ENCODE results near the gene RPIA. TPM values are rescaled to one million over a fixed set of nuclear protein-coding genes. Genes with fewer than 3 reads are reported as not detected.

The RPIA gene
- polyA plus RNA-seq, 2 of the 4 experiments (the other 2 are of a cell fraction) = 23.3 to 27.0 TPM

DNA sequence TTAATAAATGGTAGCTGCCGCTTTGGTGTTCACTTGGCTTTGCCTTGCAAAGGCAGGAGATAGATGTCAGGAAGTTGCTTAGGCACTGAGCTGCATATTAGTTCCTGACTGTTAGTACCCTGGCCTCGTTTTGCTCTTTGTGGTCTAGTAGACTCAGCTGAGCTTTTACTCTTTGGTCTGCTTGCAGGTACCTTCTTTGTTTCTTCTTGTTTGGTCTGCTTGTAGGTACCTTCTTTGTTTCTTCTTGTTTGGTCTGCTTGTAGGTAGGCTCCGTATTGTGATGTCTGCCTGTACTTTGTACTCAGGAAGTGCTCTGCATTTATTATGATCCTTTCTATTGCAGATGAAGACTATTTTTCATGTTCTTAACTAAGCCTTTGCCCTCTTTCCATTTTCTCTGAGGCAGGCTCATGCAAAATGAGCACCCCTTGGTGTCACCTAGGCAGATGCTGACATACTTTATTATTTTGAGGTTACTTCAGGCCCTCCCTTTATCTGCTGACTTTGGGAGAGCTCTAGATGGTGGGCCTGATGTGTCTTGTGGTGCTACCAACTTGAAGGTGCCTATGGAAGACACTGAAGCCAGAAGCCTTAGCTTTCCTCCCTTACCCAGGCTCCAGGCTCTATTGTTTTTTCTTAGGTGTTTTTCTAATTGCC, 6.0 kb downstream of the RPIA start:
- H3K27ac ChIP-seq = no peak overlapping the region
- DNase-seq (ENCODE audit: low read depth in 1 of 2, low spot score in 1 of 2) = no peak
- no peak overlapping the region for H3K4me2 ChIP-seq
- no peak overlapping the region for H3K4me3 ChIP-seq
- ChIA-PET CTCF (interaction anchor here (1.1 to 2.3 kb wide), 2 partner anchors 25 to 41 kb away, joined by 3 to 8 read pairs; no protein-coding TSS in a partner anchor), POLR2A (no interaction called here)
- peaks cover 4% of the 10 kb centered on the region; the same call in 2 of the 3 replicates for H3K4me1 ChIP-seq
- no peak for ATAC-seq
- no peaks in the 10 kb centered on the region for H3K9me3 ChIP-seq
- TF ChIP-seq, protein P1, sequence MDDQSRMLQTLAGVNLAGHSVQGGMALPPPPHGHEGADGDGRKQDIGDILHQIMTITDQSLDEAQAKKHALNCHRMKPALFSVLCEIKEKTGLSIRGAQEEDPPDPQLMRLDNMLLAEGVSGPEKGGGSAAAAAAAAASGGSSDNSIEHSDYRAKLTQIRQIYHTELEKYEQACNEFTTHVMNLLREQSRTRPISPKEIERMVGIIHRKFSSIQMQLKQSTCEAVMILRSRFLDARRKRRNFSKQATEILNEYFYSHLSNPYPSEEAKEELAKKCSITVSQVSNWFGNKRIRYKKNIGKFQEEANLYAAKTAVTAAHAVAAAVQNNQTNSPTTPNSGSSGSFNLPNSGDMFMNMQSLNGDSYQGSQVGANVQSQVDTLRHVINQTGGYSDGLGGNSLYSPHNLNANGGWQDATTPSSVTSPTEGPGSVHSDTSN (IDR thresholded peaks at IDR 0.05) = no peak
- TF ChIP-seq KDM1A (IDR thresholded peaks at IDR 0.05; ENCODE audit: low read depth) (no peak), ZC3H11A (IDR thresholded peaks at IDR 0.05) (no peak), EP300 (IDR thresholded peaks at IDR 0.05) (no peak), MAZ (IDR thresholded peaks at IDR 0.05; ENCODE audit: borderline replicate concordance, low read depth, low read length) (no peak), FOSB (CRISPR knock-in tag; IDR thresholded peaks at IDR 0.05) (no peak), JUN (IDR thresholded peaks at IDR 0.05) (no peak)
- TF ChIP-seq, protein P2, sequence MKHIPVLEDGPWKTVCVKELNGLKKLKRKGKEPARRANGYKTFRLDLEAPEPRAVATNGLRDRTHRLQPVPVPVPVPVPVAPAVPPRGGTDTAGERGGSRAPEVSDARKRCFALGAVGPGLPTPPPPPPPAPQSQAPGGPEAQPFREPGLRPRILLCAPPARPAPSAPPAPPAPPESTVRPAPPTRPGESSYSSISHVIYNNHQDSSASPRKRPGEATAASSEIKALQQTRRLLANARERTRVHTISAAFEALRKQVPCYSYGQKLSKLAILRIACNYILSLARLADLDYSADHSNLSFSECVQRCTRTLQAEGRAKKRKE (CRISPR knock-in tag; IDR thresholded peaks at IDR 0.05; ENCODE audit: low read depth) = no peak
- TF ChIP-seq, protein P3, sequence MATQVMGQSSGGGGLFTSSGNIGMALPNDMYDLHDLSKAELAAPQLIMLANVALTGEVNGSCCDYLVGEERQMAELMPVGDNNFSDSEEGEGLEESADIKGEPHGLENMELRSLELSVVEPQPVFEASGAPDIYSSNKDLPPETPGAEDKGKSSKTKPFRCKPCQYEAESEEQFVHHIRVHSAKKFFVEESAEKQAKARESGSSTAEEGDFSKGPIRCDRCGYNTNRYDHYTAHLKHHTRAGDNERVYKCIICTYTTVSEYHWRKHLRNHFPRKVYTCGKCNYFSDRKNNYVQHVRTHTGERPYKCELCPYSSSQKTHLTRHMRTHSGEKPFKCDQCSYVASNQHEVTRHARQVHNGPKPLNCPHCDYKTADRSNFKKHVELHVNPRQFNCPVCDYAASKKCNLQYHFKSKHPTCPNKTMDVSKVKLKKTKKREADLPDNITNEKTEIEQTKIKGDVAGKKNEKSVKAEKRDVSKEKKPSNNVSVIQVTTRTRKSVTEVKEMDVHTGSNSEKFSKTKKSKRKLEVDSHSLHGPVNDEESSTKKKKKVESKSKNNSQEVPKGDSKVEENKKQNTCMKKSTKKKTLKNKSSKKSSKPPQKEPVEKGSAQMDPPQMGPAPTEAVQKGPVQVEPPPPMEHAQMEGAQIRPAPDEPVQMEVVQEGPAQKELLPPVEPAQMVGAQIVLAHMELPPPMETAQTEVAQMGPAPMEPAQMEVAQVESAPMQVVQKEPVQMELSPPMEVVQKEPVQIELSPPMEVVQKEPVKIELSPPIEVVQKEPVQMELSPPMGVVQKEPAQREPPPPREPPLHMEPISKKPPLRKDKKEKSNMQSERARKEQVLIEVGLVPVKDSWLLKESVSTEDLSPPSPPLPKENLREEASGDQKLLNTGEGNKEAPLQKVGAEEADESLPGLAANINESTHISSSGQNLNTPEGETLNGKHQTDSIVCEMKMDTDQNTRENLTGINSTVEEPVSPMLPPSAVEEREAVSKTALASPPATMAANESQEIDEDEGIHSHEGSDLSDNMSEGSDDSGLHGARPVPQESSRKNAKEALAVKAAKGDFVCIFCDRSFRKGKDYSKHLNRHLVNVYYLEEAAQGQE (IDR thresholded peaks at IDR 0.05) = no peak
- WGBS (ENCODE audit: missing lambda C conversion rate) = 89% methylated on average over 3 of the region's 3 CpGs
- no peak for FAIRE-seq

DNA sequence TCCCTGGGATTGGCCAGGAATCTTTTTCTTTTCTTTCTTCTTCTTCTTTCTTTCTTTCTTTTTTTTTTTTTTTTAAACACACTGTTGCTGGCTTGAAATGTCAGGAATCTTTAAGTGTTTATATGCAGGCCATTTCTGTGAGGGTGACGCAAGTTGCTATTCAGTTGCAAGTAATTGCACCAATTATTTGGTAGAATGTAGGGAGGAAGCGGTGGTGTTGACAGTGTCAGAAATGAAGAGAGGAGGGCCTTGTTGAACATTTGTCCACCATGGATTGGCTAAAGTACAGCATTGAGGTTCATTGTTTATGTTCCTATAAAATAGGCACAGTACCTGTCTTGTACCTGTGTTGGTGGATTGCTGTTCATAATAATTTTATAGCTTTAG, 6.5 kb downstream of the RPIA start:
- FAIRE-seq = no peak
- Histone ChIP-seq H3K4me3 (no peak overlapping the region), H3K4me2 (no peak overlapping the region), H3K9me3 (no peaks in the 10 kb centered on the region), H3K4me1 (peaks cover under 1% of the 10 kb centered on the region; the same call in 1 of the 3 replicates), H3K27ac (no peak overlapping the region)
- ATAC-seq = no peak
- DNase-seq (ENCODE audit: low read depth in 1 of 2, low spot score in 1 of 2) = no peak
- CTCF ChIA-PET = interaction anchor here (1.1 to 2.3 kb wide), 3 partner anchors 26 to 107 kb away, joined by 3 to 8 read pairs (median 3); no protein-coding TSS in a partner anchor
- no peak for TF ChIP-seq PHF8 (IDR thresholded peaks at IDR 0.05; ENCODE audit: borderline replicate concordance, low read depth)
- TF ChIP-seq JUN (IDR thresholded peaks at IDR 0.05) = no peak
- TF ChIP-seq, protein P2 (CRISPR knock-in tag; IDR thresholded peaks at IDR 0.05; ENCODE audit: low read depth) = no peak
- TF ChIP-seq ZNF302 (CRISPR knock-in tag; IDR thresholded peaks at IDR 0.05) = no peak
- TF ChIP-seq KDM5A (IDR thresholded peaks at IDR 0.05) = no peak
- TF ChIP-seq RFX5 (IDR thresholded peaks at IDR 0.05) = no peak
- no peak for TF ChIP-seq CHD2 (IDR thresholded peaks at IDR 0.05; ENCODE audit: low read length, partially characterized antibody)
- TF ChIP-seq RCOR1 (IDR thresholded peaks at IDR 0.05; ENCODE audit: low read depth, low read length) = no peak
- WGBS (ENCODE audit: missing lambda C conversion rate) = 97% methylated on average over 2 of the region's 2 CpGs
- POLR2A ChIA-PET = no interaction called here

All from A549 (cell line).